Measurements from ENCODE around the gene TTLL7.

DNA sequence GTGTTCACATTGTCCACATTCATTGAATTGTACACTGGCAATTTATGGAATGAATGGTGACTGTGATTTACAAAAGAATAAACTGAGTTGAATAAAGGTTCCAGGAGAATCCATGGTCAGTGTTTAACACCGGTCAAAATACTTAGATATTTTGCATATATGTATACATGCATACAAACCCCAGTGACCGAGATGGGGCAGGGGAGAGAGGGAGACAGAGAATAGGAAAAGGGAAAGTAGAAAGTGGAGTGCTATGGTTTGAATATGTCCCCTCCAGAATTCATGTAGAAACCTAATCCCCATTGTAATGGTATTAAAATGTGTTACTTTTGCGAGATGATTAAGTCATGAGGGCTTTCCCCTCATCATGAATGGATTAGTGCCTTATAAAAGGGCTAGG is 154.4 kb downstream of the TTLL7 start:
- no peak for TF ChIP-seq POLR2A (IDR thresholded peaks at IDR 0.05; ENCODE audit: low read length)
- TF ChIP-seq, protein P1, sequence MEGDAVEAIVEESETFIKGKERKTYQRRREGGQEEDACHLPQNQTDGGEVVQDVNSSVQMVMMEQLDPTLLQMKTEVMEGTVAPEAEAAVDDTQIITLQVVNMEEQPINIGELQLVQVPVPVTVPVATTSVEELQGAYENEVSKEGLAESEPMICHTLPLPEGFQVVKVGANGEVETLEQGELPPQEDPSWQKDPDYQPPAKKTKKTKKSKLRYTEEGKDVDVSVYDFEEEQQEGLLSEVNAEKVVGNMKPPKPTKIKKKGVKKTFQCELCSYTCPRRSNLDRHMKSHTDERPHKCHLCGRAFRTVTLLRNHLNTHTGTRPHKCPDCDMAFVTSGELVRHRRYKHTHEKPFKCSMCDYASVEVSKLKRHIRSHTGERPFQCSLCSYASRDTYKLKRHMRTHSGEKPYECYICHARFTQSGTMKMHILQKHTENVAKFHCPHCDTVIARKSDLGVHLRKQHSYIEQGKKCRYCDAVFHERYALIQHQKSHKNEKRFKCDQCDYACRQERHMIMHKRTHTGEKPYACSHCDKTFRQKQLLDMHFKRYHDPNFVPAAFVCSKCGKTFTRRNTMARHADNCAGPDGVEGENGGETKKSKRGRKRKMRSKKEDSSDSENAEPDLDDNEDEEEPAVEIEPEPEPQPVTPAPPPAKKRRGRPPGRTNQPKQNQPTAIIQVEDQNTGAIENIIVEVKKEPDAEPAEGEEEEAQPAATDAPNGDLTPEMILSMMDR (IDR thresholded peaks at IDR 0.05) = no peak
- no peak for TF ChIP-seq RCOR1 (IDR thresholded peaks at IDR 0.05; ENCODE audit: low read depth, low read length)
- no peak for TF ChIP-seq RFX5 (IDR thresholded peaks at IDR 0.05)
